Sigmoid colon (tissue), 4 donors: ENCODE data around the gene HDDC2.

Experiments
- CTCF ChIP-seq, 4 experiments: fragments of 450-650 bp in 3 of 4; fragments of 200-600 bp in 1 of 4; IDR thresholded peaks; one replicate each; pipeline ENCODE4 v1.5.1; 2016 to 2019; ENCODE audit warnings: antibody characterized with exemption in 4 of 4, mild to moderate bottlenecking in 3 of 4, moderate library complexity in 2 of 4
- EP300 ChIP-seq, 4 donors: sonication (generic); formaldehyde crosslinking; IDR thresholded peaks; one replicate each; pipeline ENCODE4 v1.6.1; 2017; ENCODE audit warnings: antibody characterized with exemption in 4 of 4
- POLR2A ChIP-seq, 2 donors: fragments of 450-650 bp; IDR thresholded peaks; one replicate each; pipeline ENCODE4 v1.6.1; 2016; ENCODE audit warnings: antibody characterized with exemption in 2 of 2, mild to moderate bottlenecking in 2 of 2, moderate library complexity in 2 of 2
- POLR2AphosphoS5 ChIP-seq, 4 donors: sonication (generic); formaldehyde crosslinking; IDR thresholded peaks; one replicate each; pipeline ENCODE4 v1.6.1; 2017; ENCODE audit warnings: antibody characterized with exemption in 4 of 4

GRCh38 chr6:125325586-125325985, 23.8 kb upstream of the HDDC2 start:
- no peak for TF ChIP-seq POLR2AphosphoS5 (IDR thresholded peaks at IDR 0.05)
- no peak for TF ChIP-seq CTCF (IDR thresholded peaks at IDR 0.05)
- no peak for TF ChIP-seq POLR2A (IDR thresholded peaks at IDR 0.05)
- TF ChIP-seq EP300 (IDR thresholded peaks at IDR 0.05), result no peak
